Peyer's patch (tissue), 4 donors: Measurements from ENCODE around the gene NOC4L.

ENCODE experiments used
- POLR2A ChIP-seq, 2 donors: fragments of 450-650 bp; IDR thresholded peaks; one replicate each; pipeline ENCODE4 v1.5.1; 2017; ENCODE audit warnings: antibody characterized with exemption in 2 of 2, mild to moderate bottlenecking in 2 of 2, moderate library complexity in 2 of 2
- TF ChIP-seq, protein P1 (sequence below), 6 experiments: fragments of 450-650 bp in 4 of 6; fragments of 200-600 bp in 2 of 6; sonication (generic) in 1 of 6; IDR thresholded peaks; one replicate each; pipeline ENCODE4 v1.5.1; 2017 to 2019; ENCODE audit warnings: antibody characterized with exemption in 6 of 6, mild to moderate bottlenecking in 3 of 6, moderate library complexity in 1 of 6

- TF ChIP-seq, protein P1, sequence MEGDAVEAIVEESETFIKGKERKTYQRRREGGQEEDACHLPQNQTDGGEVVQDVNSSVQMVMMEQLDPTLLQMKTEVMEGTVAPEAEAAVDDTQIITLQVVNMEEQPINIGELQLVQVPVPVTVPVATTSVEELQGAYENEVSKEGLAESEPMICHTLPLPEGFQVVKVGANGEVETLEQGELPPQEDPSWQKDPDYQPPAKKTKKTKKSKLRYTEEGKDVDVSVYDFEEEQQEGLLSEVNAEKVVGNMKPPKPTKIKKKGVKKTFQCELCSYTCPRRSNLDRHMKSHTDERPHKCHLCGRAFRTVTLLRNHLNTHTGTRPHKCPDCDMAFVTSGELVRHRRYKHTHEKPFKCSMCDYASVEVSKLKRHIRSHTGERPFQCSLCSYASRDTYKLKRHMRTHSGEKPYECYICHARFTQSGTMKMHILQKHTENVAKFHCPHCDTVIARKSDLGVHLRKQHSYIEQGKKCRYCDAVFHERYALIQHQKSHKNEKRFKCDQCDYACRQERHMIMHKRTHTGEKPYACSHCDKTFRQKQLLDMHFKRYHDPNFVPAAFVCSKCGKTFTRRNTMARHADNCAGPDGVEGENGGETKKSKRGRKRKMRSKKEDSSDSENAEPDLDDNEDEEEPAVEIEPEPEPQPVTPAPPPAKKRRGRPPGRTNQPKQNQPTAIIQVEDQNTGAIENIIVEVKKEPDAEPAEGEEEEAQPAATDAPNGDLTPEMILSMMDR (IDR thresholded peaks at IDR 0.05), result no peak
- TF ChIP-seq POLR2A (IDR thresholded peaks at IDR 0.05), result no peak
Observed at GRCh38 chr12:132095520-132096409, 48.5 kb upstream of the NOC4L start.
